Adrenal gland (tissue), 12 donors: ENCODE results near the gene CAMTA1. TPM values are rescaled to one million over a fixed set of nuclear protein-coding genes. Genes with fewer than 3 reads are reported as not detected.
A peak's percentile ranks its signal among the peaks of the same experiment; 100 is the strongest.

Experiments used
- DNase-seq, 7 donors: peaks; one replicate each; pipeline ENCODE4 v3.0.0-alpha.2; 2019 to 2020
- H3K27ac ChIP-seq, 5 donors: fragments of 200-600 bp; sonication (generic) in 4 of 5; 1 replicate in 3 of 5; 2 replicates in 2 of 5; pipeline versions ENCODE4 v1.5.1 to v1.8.0; 2016 to 2020; ENCODE audit warnings: mild to moderate bottlenecking in 1 of 5
- H3K27me3 ChIP-seq: fragments of 200-600 bp; 2 replicates; pipeline ENCODE4 v1.8.0; 2021
- H3K36me3 ChIP-seq, 2 donors: fragments of 200-600 bp; replicated peaks in 1 of 2; 1 replicate in 1 of 2; 2 replicates in 1 of 2; pipeline versions ENCODE4 v1.5.1 to v1.8.0; 2018 to 2022
- H3K4me1 ChIP-seq, 2 donors: fragments of 200-600 bp; replicated peaks in 1 of 2; 1 replicate in 1 of 2; 2 replicates in 1 of 2; pipeline versions ENCODE4 v1.5.1 to v1.8.0; 2018 to 2021
- H3K4me3 ChIP-seq, 4 donors: fragments of 200-600 bp; sonication (generic) in 3 of 4; one replicate each; pipeline ENCODE4 v1.5.1; 2016 to 2018
- H3K9me3 ChIP-seq, 3 donors: fragments of 200-600 bp; sonication (generic) in 1 of 3; replicated peaks in 1 of 3; 1 replicate in 2 of 3; 2 replicates in 1 of 3; pipeline versions ENCODE4 v1.5.1 to v1.8.0; 2016 to 2021
- CTCF ChIP-seq, 6 experiments: fragments of 450-650 bp in 4 of 6; fragments of 200-600 bp in 2 of 6; sonication (generic) in 1 of 6; IDR thresholded peaks; 1 replicate in 5 of 6; 2 replicates in 1 of 6; pipeline versions ENCODE4 v1.5.1 to v1.8.0; 2016 to 2021; ENCODE audit warnings: antibody characterized with exemption in 6 of 6, mild to moderate bottlenecking in 2 of 6, moderate library complexity in 1 of 6
- POLR2A ChIP-seq, 2 donors: fragments of 450-650 bp; IDR thresholded peaks; one replicate each; pipeline ENCODE4 v1.6.1; 2017; ENCODE audit warnings: antibody characterized with exemption in 2 of 2, mild to moderate bottlenecking in 2 of 2, moderate library complexity in 1 of 2
- WGBS, 4 donors: extraction: QIAGEN DNeasy Blood & Tissue Kit in 2 of 4; methylation state at CpG; one replicate each; pipeline versions ENCODE4 v1.1.5 to v1.1.7; 2013 to 2017; 5-methylcytosine and 5-hydroxymethylcytosine counted together
- intact Hi-C, 2 donors: fragments of 100-400 bp; cut with DNase I; formaldehyde crosslinking; loops; one replicate each; pipeline versions ENCODE4 v1.14.1 to v1.15.0; 2022 to 2023
- polyA plus RNA-seq, 3 donors: library from polyadenylated mRNA; stranded (reverse); fragments of 200-250 nt in 2 of 3; fragments of 350-450 nt in 1 of 3; fragmentation: Illumina TruSeq in 1 of 3; extraction: RNeasy Lipid Tissue Mini Kit (QIAGEN cat#74804) in 1 of 3; gene quantifications; one replicate each; pipeline ENCODE4 v1.2.3, GENCODE V29; 2013 to 2014
- total RNA-seq, 9 donors: library from RNA; depleted of rRNA in 4 of 9; stranded (reverse); fragments of >200 nt in 4 of 9; fragments of 120-200 nt in 1 of 9; fragmentation: NEBNext Ultra II Directional in 1 of 9; extraction: Animal tissue kit (Norgen Biotek cat#: 25700) in 1 of 9; gene quantifications; one replicate each; pipeline versions ENCODE4 v1.1.0 to v1.2.4, GENCODE V29; 2013 to 2023
- donor health status: healthy with polysubstance abuse.
- donor health status: Bipolar disorder and iron deficiency.
- donor health status: DM: yes; HTN: yes; CAD: no.
- donor health status: DM: no; HTN: no; CAD: no.
- donor health status: DM: no; HTN: no; CAD: no.
- donor health status: DM: yes; HTN: yes; CAD: no.

The CAMTA1 gene
- total and polyA plus RNA-seq, 12 donors: 62.9 to 141 (median 96.9) TPM

GRCh38 chr1:7551442-7551841 lies 766.2 kb downstream of the CAMTA1 start:
- no peak for DNase-seq

GRCh38 chr1:7552402-7552801 lies 767.1 kb downstream of the CAMTA1 start:
- Histone ChIP-seq H3K36me3 (no peaks in the 10 kb centered on the region), H3K4me3 (no peak overlapping the region), H3K27ac (peak overlapping the region in 1 of 5 donors; percentile 11), H3K4me1 (no peaks in the 10 kb centered on the region), H3K9me3 (no peaks in the 10 kb centered on the region), H3K27me3 (no peaks in the 10 kb centered on the region)
- WGBS, 4 donors: 61 to 82% (median 71%) methylated on average over 2 to 9 of the region's 9 CpGs
- TF ChIP-seq POLR2A (IDR thresholded peaks at IDR 0.05) (no peak), CTCF (IDR thresholded peaks at IDR 0.05) (no peak)
- intact Hi-C loops: no loop called here
- DNase-seq: peak in 3 of 7 donors; percentile 26 to 32 (median 28)

More at GRCh38 chr1:7551442-7551841, 766.2 kb downstream of the CAMTA1 start:
- no peak overlapping the region for H3K27ac ChIP-seq
- no peaks in the 10 kb centered on the region for H3K9me3 ChIP-seq
- H3K4me3 ChIP-seq: no peak overlapping the region
- intact Hi-C loops: no loop called here
- whole genome bisulfite sequencing, 4 donors: 40 to 59% (median 52%) methylated on average over 8 of the region's 8 CpGs; no CpG with 5 or more reads in 1 of the 4 donors
- no peaks in the 10 kb centered on the region for H3K27me3 ChIP-seq
- no peak for TF ChIP-seq CTCF (IDR thresholded peaks at IDR 0.05)
- no peaks in the 10 kb centered on the region for H3K4me1 ChIP-seq
- no peaks in the 10 kb centered on the region for H3K36me3 ChIP-seq

GRCh38 chr1:7553042-7553690 lies 767.9 kb downstream of the CAMTA1 start:
- no peak overlapping the region for H3K27ac ChIP-seq
- H3K4me3 ChIP-seq: no peak overlapping the region
- intact Hi-C loops: no loop called here
- no peaks in the 10 kb centered on the region for H3K4me1 ChIP-seq
- TF ChIP-seq CTCF (IDR thresholded peaks at IDR 0.05): no peak
- no peak for TF ChIP-seq POLR2A (IDR thresholded peaks at IDR 0.05)
- no peak for DNase-seq
- H3K9me3 ChIP-seq: no peaks in the 10 kb centered on the region
- H3K27me3 ChIP-seq: no peaks in the 10 kb centered on the region
- H3K36me3 ChIP-seq: no peaks in the 10 kb centered on the region
- WGBS, 4 donors: 66 to 83% (median 75%) methylated on average over 3 of the region's 3 CpGs

GRCh38 chr1:7554385-7555235 lies 769.4 kb downstream of the CAMTA1 start:
- H3K36me3 ChIP-seq: no peaks in the 10 kb centered on the region
- no peak overlapping the region for H3K27ac ChIP-seq
- intact Hi-C loops: no loop called here
- H3K4me1 ChIP-seq: no peaks in the 10 kb centered on the region
- 63 to 76% (median 71%) methylated on average over 7 to 8 of the region's 8 CpGs for WGBS, 4 donors
- no peaks in the 10 kb centered on the region for H3K27me3 ChIP-seq
- peak in 1 of 7 donors; percentile 30 for DNase-seq
- H3K4me3 ChIP-seq: no peak overlapping the region
- no peak for TF ChIP-seq CTCF (IDR thresholded peaks at IDR 0.05)
- TF ChIP-seq POLR2A (IDR thresholded peaks at IDR 0.05): no peak
- no peaks in the 10 kb centered on the region for H3K9me3 ChIP-seq
